Colonic mucosa (tissue), 4 donors: ENCODE data around the gene TEX35. TPM values are rescaled to one million over a fixed set of nuclear protein-coding genes. Genes with fewer than 3 reads are reported as not detected.

ENCODE experiments used
- DNase-seq: peaks from one replicate; pipeline ENCODE4 v3.0.0-alpha.2; 2020
- H3K27ac ChIP-seq: fragments of 200-600 bp; one replicate; pipeline ENCODE4 v1.8.0; 2021
- H3K27me3 ChIP-seq: fragments of 200-600 bp; one replicate; pipeline ENCODE4 v1.8.0; 2021
- H3K36me3 ChIP-seq: fragments of 200-600 bp; one replicate; pipeline ENCODE4 v1.8.0; 2021
- H3K4me1 ChIP-seq: fragments of 200-600 bp; one replicate; pipeline ENCODE4 v1.8.0; 2021; ENCODE audit warnings: mild to moderate bottlenecking
- H3K4me3 ChIP-seq: fragments of 200-600 bp; one replicate; pipeline ENCODE4 v1.8.0; 2021
- H3K9ac ChIP-seq, 2 donors: one replicate each; pipeline ENCODE4 v1.7.0; 2013; ENCODE audit warnings: control low read depth in 2 of 2, low read depth in 2 of 2, low read length in 2 of 2
- H3K9me3 ChIP-seq: fragments of 200-600 bp; one replicate; pipeline ENCODE4 v1.8.0; 2021
- CTCF ChIP-seq: fragments of 200-600 bp; IDR thresholded peaks from one replicate; pipeline ENCODE4 v1.8.0; 2022; ENCODE audit warnings: antibody characterized with exemption, mild to moderate bottlenecking
- intact Hi-C: fragments of 100-400 bp; cut with DNase I; formaldehyde crosslinking; loops from one replicate; pipeline ENCODE4 v1.14.1; 2022
- total RNA-seq, 2 donors: library from RNA; stranded (reverse); fragmentation: NEBNext Ultra II Directional in 1 of 2; extraction: Animal tissue kit (Norgen Biotek cat#: 25700) in 1 of 2; gene quantifications; one replicate each; pipeline ENCODE4 v1.2.1, GENCODE V29; 2021
- donor health status: healthy.
- donor health status: DM: no; HTN: no; CAD: no.
- donor health status: DM: no; HTN: no; CAD: no.

The TEX35 gene
- total RNA-seq, 2 donors from 2014 or later, result not detected

- DNase-seq, result no peak
- H3K9ac ChIP-seq, result no peak overlapping the region
- no peaks in the 10 kb centered on the region for H3K36me3 ChIP-seq
- no peaks in the 10 kb centered on the region for H3K9me3 ChIP-seq
- H3K27ac ChIP-seq, result no peak overlapping the region
- no peaks in the 10 kb centered on the region for H3K4me1 ChIP-seq
- no peak overlapping the region for H3K4me3 ChIP-seq
- intact Hi-C loops, result no loop called here
- no peak for TF ChIP-seq CTCF
- no peaks in the 10 kb centered on the region for H3K27me3 ChIP-seq
Observed at GRCh38 chr1:178470411-178470960, 42.4 kb upstream of the TEX35 start.

- intact Hi-C loops, result no loop called here
- Histone ChIP-seq H3K4me1 (no peaks in the 10 kb centered on the region), H3K9ac (no peak overlapping the region), H3K27ac (no peak overlapping the region), H3K36me3 (no peaks in the 10 kb centered on the region), H3K9me3 (no peaks in the 10 kb centered on the region), H3K27me3 (no peaks in the 10 kb centered on the region), H3K4me3 (no peak overlapping the region)
- no peak for DNase-seq
- no peak for TF ChIP-seq CTCF
Observed at GRCh38 chr1:178472531-178472930, 40.4 kb upstream of the TEX35 start.

- no peak overlapping the region for H3K9ac ChIP-seq
- intact Hi-C loops, result no loop called here
Observed at GRCh38 chr1:178477373-178477772, 35.5 kb upstream of the TEX35 start.

GRCh38 chr1:178477841-178478240, 35.1 kb upstream of the TEX35 start:
- no peak overlapping the region for H3K4me3 ChIP-seq
- H3K9me3 ChIP-seq, result no peaks in the 10 kb centered on the region
- no peaks in the 10 kb centered on the region for H3K36me3 ChIP-seq
- no peak overlapping the region for H3K27ac ChIP-seq
- no peak overlapping the region for H3K9ac ChIP-seq
- intact Hi-C loops, result no loop called here
- TF ChIP-seq CTCF, result no peak
- no peaks in the 10 kb centered on the region for H3K4me1 ChIP-seq
- DNase-seq, result no peak
- H3K27me3 ChIP-seq, result no peaks in the 10 kb centered on the region

More at GRCh38 chr1:178477373-178477772, 35.5 kb upstream of the TEX35 start:
- Histone ChIP-seq H3K36me3 (no peaks in the 10 kb centered on the region), H3K4me1 (no peaks in the 10 kb centered on the region), H3K4me3 (no peak overlapping the region), H3K9me3 (no peaks in the 10 kb centered on the region), H3K27me3 (no peaks in the 10 kb centered on the region), H3K27ac (no peak overlapping the region)
- no peak for TF ChIP-seq CTCF
- no peak for DNase-seq

GRCh38 chr1:178483251-178483957, 29.5 kb upstream of the TEX35 start:
- Histone ChIP-seq H3K4me1 (no peaks in the 10 kb centered on the region), H3K27ac (no peak overlapping the region), H3K9me3 (no peaks in the 10 kb centered on the region), H3K27me3 (no peaks in the 10 kb centered on the region), H3K36me3 (no peaks in the 10 kb centered on the region), H3K4me3 (no peak overlapping the region), H3K9ac (no peak overlapping the region)
- TF ChIP-seq CTCF, result no peak
- no peak for DNase-seq
- intact Hi-C loops, result no loop called here
